Uterus (tissue), 4 donors: ENCODE data around the gene RPLP1. TPM values are rescaled to one million over a fixed set of nuclear protein-coding genes. Genes with fewer than 3 reads are reported as not detected.
A peak's percentile ranks its signal among the peaks of the same experiment; 100 is the strongest.

Experiments used
- DNase-seq, 2 donors: peaks; one replicate each; pipeline ENCODE4 v3.0.0-alpha.2; 2019 to 2020
- H3K27ac ChIP-seq, 2 donors: fragments of 200-600 bp; sonication (generic); 1 replicate in 1 of 2; 2 replicates in 1 of 2; pipeline ENCODE4 v1.5.1; 2016 to 2018
- H3K27me3 ChIP-seq, 2 donors: fragments of 200-600 bp; sonication (generic); one replicate each; pipeline ENCODE4 v1.5.1; 2018 to 2019; ENCODE audit warnings: control low read depth in 1 of 2
- H3K36me3 ChIP-seq, 2 donors: fragments of 200-600 bp; sonication (generic); one replicate each; pipeline ENCODE4 v1.5.1; 2019; ENCODE audit warnings: control low read depth in 1 of 2
- H3K4me1 ChIP-seq, 2 donors: fragments of 200-600 bp; sonication (generic); one replicate each; pipeline ENCODE4 v1.5.1; 2018 to 2019; ENCODE audit warnings: control low read depth in 1 of 2
- H3K4me3 ChIP-seq, 2 donors: fragments of 200-600 bp; sonication (generic); 1 replicate in 1 of 2; 2 replicates in 1 of 2; pipeline ENCODE4 v1.5.1; 2018 to 2019; ENCODE audit warnings: mild to moderate bottlenecking in 1 of 2
- H3K9me3 ChIP-seq, 2 donors: fragments of 200-600 bp; sonication (generic); one replicate each; pipeline ENCODE4 v1.5.1; 2019; ENCODE audit warnings: control low read depth in 1 of 2
- CTCF ChIP-seq, 4 experiments: fragments of 200-600 bp in 2 of 4; fragments of 450-650 bp in 2 of 4; sonication (generic) in 2 of 4; IDR thresholded peaks; one replicate each; pipeline ENCODE4 v1.5.1; 2016 to 2019; ENCODE audit warnings: antibody characterized with exemption in 4 of 4, mild to moderate bottlenecking in 2 of 4, moderate library complexity in 1 of 4
- POLR2A ChIP-seq, 2 donors: fragments of 450-650 bp; IDR thresholded peaks; one replicate each; pipeline ENCODE4 v1.6.1; 2016; ENCODE audit warnings: antibody characterized with exemption in 2 of 2, mild to moderate bottlenecking in 1 of 2, moderate library complexity in 1 of 2
- intact Hi-C: fragments of 100-400 bp; cut with DNase I; formaldehyde crosslinking; loops from one replicate; pipeline ENCODE4 v1.15.1; 2023; ENCODE audit warnings: low total_unique reads
- total RNA-seq, 4 donors: library from RNA; depleted of rRNA in 3 of 4; stranded (reverse); fragments of >200 nt in 3 of 4; gene quantifications; one replicate each; pipeline versions ENCODE4 v1.1.0 to v1.2.4, GENCODE V29; 2014 to 2023
- donor health status: DM: yes; HTN: yes; CAD: no.

RPLP1 gene
- total RNA-seq, 4 donors from 2014 or later = 61.5 to 2,786 (median 1,440) TPM

- peak overlapping the region; percentile 91 to 95 for H3K27ac ChIP-seq
- intact Hi-C loops = no loop called here
- TF ChIP-seq CTCF (IDR thresholded peaks at IDR 0.05) = no peak
- no peak for TF ChIP-seq POLR2A (IDR thresholded peaks at IDR 0.05)
Measured at GRCh38 chr15:69450968-69451695, 1.5 kb upstream of the RPLP1 start.

GRCh38 chr15:69451951-69452691 lies 497 bp upstream of the RPLP1 start:
- DNase-seq = peak in 1 of 2 donors; percentile 30
- H3K4me1 ChIP-seq = peaks cover 0 to 5% of the 10 kb centered on the region in 2 donors
- H3K27ac ChIP-seq = peak overlapping the region; percentile 91 to 95
- no peak for TF ChIP-seq POLR2A (IDR thresholded peaks at IDR 0.05)
- no peak for TF ChIP-seq CTCF (IDR thresholded peaks at IDR 0.05)
- H3K9me3 ChIP-seq = no peaks in the 10 kb centered on the region
- peak overlapping the region; percentile 74 to 76 for H3K4me3 ChIP-seq
- no peaks in the 10 kb centered on the region for H3K36me3 ChIP-seq
- intact Hi-C loops = no loop called here
- no peaks in the 10 kb centered on the region for H3K27me3 ChIP-seq

More at GRCh38 chr15:69450968-69451695, 1.5 kb upstream of the RPLP1 start:
- H3K9me3 ChIP-seq = no peaks in the 10 kb centered on the region
- peaks cover 0 to 5% of the 10 kb centered on the region in 2 donors for H3K4me1 ChIP-seq
- H3K36me3 ChIP-seq = no peaks in the 10 kb centered on the region
- peak overlapping the region in 1 of 2 donors; percentile 76 for H3K4me3 ChIP-seq
- H3K27me3 ChIP-seq = no peaks in the 10 kb centered on the region
- DNase-seq = no peak

GRCh38 chr15:69454953-69455352 lies 2.3 kb downstream of the RPLP1 start:
- Histone ChIP-seq H3K27me3 (no peaks in the 10 kb centered on the region), H3K36me3 (no peaks in the 10 kb centered on the region), H3K27ac (peak overlapping the region in 1 of 2 donors; percentile 18), H3K9me3 (no peaks in the 10 kb centered on the region), H3K4me1 (peaks cover 0 to 5% of the 10 kb centered on the region in 2 donors), H3K4me3 (no peak overlapping the region)
- no peak for DNase-seq
- TF ChIP-seq POLR2A (IDR thresholded peaks at IDR 0.05) (no peak), CTCF (IDR thresholded peaks at IDR 0.05) (no peak)
- intact Hi-C loops = no loop called here

- Histone ChIP-seq H3K4me3 (no peak overlapping the region), H3K27ac (no peak overlapping the region), H3K27me3 (no peaks in the 10 kb centered on the region)
Measured at GRCh38 chr15:69456208-69457166, 3.9 kb downstream of the RPLP1 start.

More at GRCh38 chr15:69456208-69457166, 3.9 kb downstream of the RPLP1 start:
- H3K9me3 ChIP-seq = no peaks in the 10 kb centered on the region
- peaks cover 0 to 5% of the 10 kb centered on the region in 2 donors for H3K4me1 ChIP-seq
- intact Hi-C loops = no loop called here
- DNase-seq = no peak
- no peaks in the 10 kb centered on the region for H3K36me3 ChIP-seq
- TF ChIP-seq CTCF (IDR thresholded peaks at IDR 0.05) (no peak), POLR2A (IDR thresholded peaks at IDR 0.05) (no peak)
